ENCODE results near the gene SMAP1.

SMAP1 gene

DNA sequence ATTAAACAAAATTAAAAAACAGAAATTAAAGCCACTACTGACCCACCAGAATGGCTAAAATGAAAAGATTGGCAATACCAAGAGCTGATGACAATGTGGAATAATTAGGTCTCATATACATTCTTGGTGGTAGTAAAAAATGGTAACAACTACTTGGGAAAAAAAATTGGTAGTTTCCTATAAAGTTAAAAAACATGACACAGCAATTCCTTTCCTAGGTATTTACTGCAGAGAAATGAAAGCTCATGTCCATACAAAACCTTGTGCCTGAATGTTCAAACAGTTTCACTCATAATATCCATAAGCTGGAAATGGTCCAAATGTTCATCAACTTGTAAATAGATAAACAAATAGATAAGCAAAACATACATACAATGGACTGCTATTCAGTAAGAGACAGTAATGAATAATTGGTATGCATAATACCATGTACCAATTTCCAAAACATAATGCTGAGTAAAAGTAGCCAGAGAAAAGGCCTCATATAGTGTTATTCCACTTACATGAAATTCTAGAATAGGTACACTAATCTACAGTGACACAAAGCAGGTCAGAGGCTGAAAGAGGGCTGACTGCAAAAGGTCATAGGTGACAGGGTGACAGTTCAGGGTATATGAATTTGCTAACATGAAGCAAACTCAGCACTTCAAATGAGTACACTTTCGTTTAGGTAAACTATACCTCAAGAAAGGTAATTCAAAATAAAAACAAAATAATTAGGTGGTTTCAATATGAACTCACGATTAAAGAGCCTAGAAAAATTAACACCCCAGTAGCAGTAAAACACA, 236.2 kb downstream of the SMAP1 start:
- no peak for DNase-seq

DNA sequence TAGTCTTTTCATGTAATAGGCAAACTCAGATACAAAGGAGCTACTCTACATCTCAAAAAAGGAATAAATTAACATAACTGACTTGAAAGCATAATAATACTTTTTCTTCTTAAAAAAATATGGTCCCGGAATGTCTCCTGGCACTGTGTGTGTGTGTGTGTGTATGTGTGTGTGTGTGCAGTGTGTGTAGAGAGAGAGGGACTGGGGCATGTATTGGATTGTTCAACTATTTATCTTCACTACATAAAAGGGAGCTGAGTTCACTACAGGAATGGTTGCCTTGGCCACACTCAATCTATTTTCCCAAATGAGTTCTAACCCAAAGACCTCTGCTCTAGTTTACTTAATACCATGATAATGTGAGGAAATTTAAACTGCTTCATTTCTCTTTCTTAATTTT, 238.1 kb downstream of the SMAP1 start:
- DNase-seq, result no peak

All from eye (tissue), 1 donor.